Measurements from ENCODE around the gene IL17C. TPM values are rescaled to one million over a fixed set of nuclear protein-coding genes. Genes with fewer than 3 reads are reported as not detected.

The IL17C gene
- total and polyA plus RNA-seq, 10 of the 15 experiments (the other 5 are each of a cell fraction or from before 2014, with no cell fraction given) = not detected

DNA sequence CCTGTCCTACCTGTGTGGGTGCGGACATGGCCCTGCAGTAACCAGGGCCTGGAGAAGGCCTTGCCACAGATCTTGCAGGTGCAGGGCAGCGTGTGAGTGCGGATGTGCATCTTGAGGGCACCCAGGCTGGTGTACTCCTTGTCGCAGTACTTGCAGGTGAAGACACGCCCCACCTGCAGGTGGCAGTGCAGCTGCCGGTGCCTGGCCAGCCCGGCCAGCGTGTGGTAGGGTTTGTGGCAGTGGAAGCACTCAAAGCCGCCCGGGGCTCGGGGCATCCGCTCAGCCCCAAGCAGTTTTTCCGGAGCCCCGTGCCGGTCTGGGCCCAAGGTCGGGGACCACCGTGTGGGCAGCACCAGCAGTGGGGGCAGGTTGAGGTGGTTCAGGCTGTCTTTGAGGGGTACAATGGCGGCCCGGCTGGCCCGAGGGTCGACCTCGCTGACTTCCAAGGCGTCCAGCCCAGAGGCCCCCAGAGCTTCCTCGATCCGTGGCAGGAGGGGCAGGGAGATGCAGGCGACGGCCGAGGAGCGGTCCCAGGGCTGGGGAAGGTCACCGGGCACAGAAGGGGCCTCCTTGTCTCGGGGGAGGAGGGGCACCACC, 42.8 kb downstream of the IL17C start:
- in situ Hi-C loops (cut with MboI) (no loop called here), intact Hi-C loops (cut with micrococcal nuclease; ENCODE audit: unreplicated experiment) (loop anchor here (1.0 to 2.0 kb wide), 3 partner anchors 18 to 30 kb away; partner anchors contain the start of genes CYBA and MVD)
- no peaks in the 10 kb centered on the region for H3K9me3 ChIP-seq (replicated peaks; ENCODE audit: control insufficient read depth, insufficient read depth, low read length)
- ChIA-PET CTCF (interaction anchor here (0.7 to 3.4 kb wide), 15 partner anchors 8 to 120 kb away, joined by 3 to 26 read pairs (median 5); partner anchors contain the start of genes CTU2 and RNF166), RAD21 (ENCODE audit: unreplicated experiment) (interaction anchor here (1.3 to 2.5 kb wide), 4 partner anchors 17 to 24 kb away, joined by 5 to 10 read pairs (median 9); no protein-coding TSS in a partner anchor), POLR2A (interaction anchor here (0.6 to 2.5 kb wide), 6 partner anchors 16 to 111 kb away, joined by 3 to 12 read pairs (median 6); partner anchors contain the start of genes CYBA, MVD and ZC3H18), SMC1A (ENCODE audit: uncharacterized antibody, unreplicated experiment) (interaction anchor here (0.7 to 3.1 kb wide), 8 partner anchors 10 to 85 kb away, joined by 3 to 13 read pairs (median 5); partner anchors contain the start of gene MVD)
- peak; percentile 75 for ATAC-seq
- H3K9ac ChIP-seq (ENCODE audit: control insufficient read depth, insufficient read depth, low read length) = peak overlapping the region; percentile 77
- no peaks in the 10 kb centered on the region for H4K20me1 ChIP-seq (ENCODE audit: control insufficient read depth, insufficient read depth)
- no peaks in the 10 kb centered on the region for H3K36me3 ChIP-seq (ENCODE audit: control insufficient read depth in 2 of 2, insufficient read depth in 2 of 2, low read length in 1 of 2)
- peak overlapping the region; percentile 44 for H2AFZ ChIP-seq (ENCODE audit: control insufficient read depth, low read depth, low read length)
- H3K4me2 ChIP-seq (ENCODE audit: control insufficient read depth, insufficient read depth) = peak overlapping the region; percentile 88
- WGBS (ENCODE audit: insufficient coverage, insufficient replicate concordance, low lambda C conversion rate, missing lambda C conversion rate) = 4% methylated on average over 28 of the region's 31 CpGs
- no peaks in the 10 kb centered on the region; the same call in 1 of the 2 replicates for H3K79me2 ChIP-seq (ENCODE audit: control insufficient read depth, insufficient read depth, low read length)
- FAIRE-seq = no peak
- DNase-seq (ENCODE audit: low read depth, low spot score) = no peak
- BruUV-seq (replicated peaks) = TSS peak; percentile 70
- H3K4me1 ChIP-seq (ENCODE audit: control insufficient read depth, insufficient read depth, low read length) = peaks cover 37% of the 10 kb centered on the region
- no peaks in the 10 kb centered on the region for H3K27me3 ChIP-seq (replicated peaks in 1 of 2; ENCODE audit: control insufficient read depth in 2 of 2, insufficient read depth in 2 of 2, low read length in 1 of 2)
- H3K4me3 ChIP-seq = peak overlapping the region; percentile 65
- peak overlapping the region; percentile 92 for H3K27ac ChIP-seq (ENCODE audit: control insufficient read depth, insufficient read depth)
- 0 out of 2 replicates have a peak, but pooled peaks have one; percentile 10 for TF ChIP-seq ZNF24 (IDR thresholded peaks at IDR 0.05)
- TF ChIP-seq ATF7 (IDR thresholded peaks at IDR 0.05; ENCODE audit: low read depth) = no peak
- TF ChIP-seq POU2F2 (IDR thresholded peaks at IDR 0.05; ENCODE audit: borderline replicate concordance, low read depth, low read length) = 0 out of 3 replicates have a peak, but pooled peaks have one; percentile 11
- TF ChIP-seq HDGF (IDR thresholded peaks at IDR 0.05) = peak; percentile 65; the same call in 1 of the 2 replicates
- TF ChIP-seq TAF1 (IDR thresholded peaks at IDR 0.05; ENCODE audit: borderline replicate concordance, low read depth, low read length) = no peak
- TF ChIP-seq HDAC2 (IDR thresholded peaks at IDR 0.05) = no peak
- peak; percentile 2; the same call in 1 of the 2 replicates for TF ChIP-seq CHD4 (IDR thresholded peaks at IDR 0.05)
- TF ChIP-seq FOXK2 (IDR thresholded peaks at IDR 0.05) = no peak
- TF ChIP-seq, protein P1, sequence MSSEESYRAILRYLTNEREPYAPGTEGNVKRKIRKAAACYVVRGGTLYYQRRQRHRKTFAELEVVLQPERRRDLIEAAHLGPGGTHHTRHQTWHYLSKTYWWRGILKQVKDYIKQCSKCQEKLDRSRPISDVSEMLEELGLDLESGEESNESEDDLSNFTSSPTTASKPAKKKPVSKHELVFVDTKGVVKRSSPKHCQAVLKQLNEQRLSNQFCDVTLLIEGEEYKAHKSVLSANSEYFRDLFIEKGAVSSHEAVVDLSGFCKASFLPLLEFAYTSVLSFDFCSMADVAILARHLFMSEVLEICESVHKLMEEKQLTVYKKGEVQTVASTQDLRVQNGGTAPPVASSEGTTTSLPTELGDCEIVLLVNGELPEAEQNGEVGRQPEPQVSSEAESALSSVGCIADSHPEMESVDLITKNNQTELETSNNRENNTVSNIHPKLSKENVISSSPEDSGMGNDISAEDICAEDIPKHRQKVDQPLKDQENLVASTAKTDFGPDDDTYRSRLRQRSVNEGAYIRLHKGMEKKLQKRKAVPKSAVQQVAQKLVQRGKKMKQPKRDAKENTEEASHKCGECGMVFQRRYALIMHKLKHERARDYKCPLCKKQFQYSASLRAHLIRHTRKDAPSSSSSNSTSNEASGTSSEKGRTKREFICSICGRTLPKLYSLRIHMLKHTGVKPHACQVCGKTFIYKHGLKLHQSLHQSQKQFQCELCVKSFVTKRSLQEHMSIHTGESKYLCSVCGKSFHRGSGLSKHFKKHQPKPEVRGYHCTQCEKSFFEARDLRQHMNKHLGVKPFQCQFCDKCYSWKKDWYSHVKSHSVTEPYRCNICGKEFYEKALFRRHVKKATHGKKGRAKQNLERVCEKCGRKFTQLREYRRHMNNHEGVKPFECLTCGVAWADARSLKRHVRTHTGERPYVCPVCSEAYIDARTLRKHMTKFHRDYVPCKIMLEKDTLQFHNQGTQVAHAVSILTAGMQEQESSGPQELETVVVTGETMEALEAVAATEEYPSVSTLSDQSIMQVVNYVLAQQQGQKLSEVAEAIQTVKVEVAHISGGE (CRISPR knock-in tag; IDR thresholded peaks at IDR 0.05) = no peak
- TF ChIP-seq, protein P2, sequence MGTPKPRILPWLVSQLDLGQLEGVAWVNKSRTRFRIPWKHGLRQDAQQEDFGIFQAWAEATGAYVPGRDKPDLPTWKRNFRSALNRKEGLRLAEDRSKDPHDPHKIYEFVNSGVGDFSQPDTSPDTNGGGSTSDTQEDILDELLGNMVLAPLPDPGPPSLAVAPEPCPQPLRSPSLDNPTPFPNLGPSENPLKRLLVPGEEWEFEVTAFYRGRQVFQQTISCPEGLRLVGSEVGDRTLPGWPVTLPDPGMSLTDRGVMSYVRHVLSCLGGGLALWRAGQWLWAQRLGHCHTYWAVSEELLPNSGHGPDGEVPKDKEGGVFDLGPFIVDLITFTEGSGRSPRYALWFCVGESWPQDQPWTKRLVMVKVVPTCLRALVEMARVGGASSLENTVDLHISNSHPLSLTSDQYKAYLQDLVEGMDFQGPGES (IDR thresholded peaks at IDR 0.05) = 0 out of 2 replicates have a peak, but pooled peaks have one; percentile 23
- TF ChIP-seq SMC3 (IDR thresholded peaks at IDR 0.05; ENCODE audit: borderline replicate concordance, low read length) = peak; percentile 46; the same call in 1 of the 2 replicates
- TF ChIP-seq MXI1 (IDR thresholded peaks at IDR 0.05; ENCODE audit: low read depth, low read length) = peak; percentile 61; the same call in 1 of the 2 replicates
- no peak for TF ChIP-seq NFYB (IDR thresholded peaks at IDR 0.05; ENCODE audit: insufficient read depth, low read depth, low read length)
- TF ChIP-seq, protein P3, sequence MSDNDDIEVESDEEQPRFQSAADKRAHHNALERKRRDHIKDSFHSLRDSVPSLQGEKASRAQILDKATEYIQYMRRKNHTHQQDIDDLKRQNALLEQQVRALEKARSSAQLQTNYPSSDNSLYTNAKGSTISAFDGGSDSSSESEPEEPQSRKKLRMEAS (IDR thresholded peaks at IDR 0.05; ENCODE audit: low read depth, low read length) = no peak
- TF ChIP-seq CREM (IDR thresholded peaks at IDR 0.05; ENCODE audit: low read depth) = no peak
